Panc1 (cell line): ENCODE data around the gene AAMP. TPM values are rescaled to one million over a fixed set of nuclear protein-coding genes. Genes with fewer than 3 reads are reported as not detected.

ENCODE experiments used
- ATAC-seq: fragments of 200-7000 bp; cut with Tn5 transposase; 2 replicates; pipeline ENCODE4 v1.9.1; 2020; ENCODE audit warnings: mild to moderate bottlenecking, moderate library complexity
- BruUV-seq: library from RNA; stranded (reverse); fragments of 400-500 nt; replicated peaks from 2 replicates; lab custom pipeline; 2021; lab: Mats Ljungman, UMichigan
- CTCF ChIA-PET: fragments of 300-600 bp; sonication (Branson Sonifier 250); formaldehyde crosslinking; loops from one replicate; lab custom pipeline; 2022; ENCODE audit warnings: antibody characterized with exemption; lab: Charles Lee
- POLR2A ChIA-PET: fragments of 300-600 bp; sonication (Branson Sonifier 250); formaldehyde crosslinking; loops from one replicate; lab custom pipeline; 2022; ENCODE audit warnings: antibody characterized with exemption; lab: Charles Lee
- DNase-seq: peaks from one replicate; pipeline ENCODE4 v3.0.0-alpha.2; 2010; ENCODE audit warnings: low read depth, low spot score
- H3K27ac ChIP-seq: 2 replicates; pipeline ENCODE4 v1.5.1; 2011; ENCODE audit warnings: mild to moderate bottlenecking, low read length, inconsistent platforms
- H3K27me3 ChIP-seq: fragments of 200-500 bp; sonication (Bioruptor generic); 2 replicates; pipeline ENCODE4 v1.6.0; 2014; ENCODE audit warnings: low read length, inconsistent platforms; ENCODE audit not compliant: control insufficient read depth, insufficient read depth
- H3K36me3 ChIP-seq: fragments of 200-500 bp; sonication (Bioruptor generic); 2 replicates; pipeline ENCODE4 v1.5.1; 2014; ENCODE audit warnings: inconsistent platforms, mild to moderate bottlenecking, low read length, moderate library complexity; ENCODE audit not compliant: control insufficient read depth, insufficient read depth
- H3K4me1 ChIP-seq: 2 replicates; pipeline ENCODE4 v1.5.1; 2011; ENCODE audit warnings: inconsistent platforms, mild to moderate bottlenecking, low read length, moderate library complexity; ENCODE audit not compliant: control insufficient read depth, insufficient read depth
- H3K4me3 ChIP-seq, 2 experiments: 2 replicates each; pipeline ENCODE4 v1.5.1; 2011 to 2012; ENCODE audit warnings: low read depth in 2 of 2, low read length in 2 of 2, mild to moderate bottlenecking in 2 of 2, inconsistent platforms in 1 of 2, moderate library complexity in 1 of 2
- H3K9me3 ChIP-seq: fragments of 200-500 bp; sonication (Bioruptor generic); 2 replicates; pipeline ENCODE4 v1.5.1; 2014; ENCODE audit warnings: low read depth, mild to moderate bottlenecking, inconsistent platforms, low read length, moderate library complexity; ENCODE audit not compliant: control insufficient read depth, insufficient read depth
- POLR2AphosphoS5 ChIP-seq: IDR thresholded peaks from 2 replicates; pipeline ENCODE4 v1.6.1; 2012; ENCODE audit warnings: mild to moderate bottlenecking, low read depth, low read length, moderate library complexity
- SIN3A ChIP-seq: IDR thresholded peaks from 2 replicates; pipeline ENCODE4 v1.6.1; 2012; ENCODE audit warnings: low read depth, mild to moderate bottlenecking, low read length, moderate library complexity, borderline replicate concordance; ENCODE audit not compliant: insufficient read depth
- TCF7L2 ChIP-seq: IDR thresholded peaks from 2 replicates; pipeline ENCODE4 v1.6.1; 2011; ENCODE audit warnings: mild to moderate bottlenecking, low read depth, low read length, inconsistent platforms
- in situ Hi-C: cut with HindIII; loops from 2 replicates; pipeline ENCODE4 v1.10.0; 2016; ENCODE audit warnings: low sequenced_read_pairs, low pct_unique_long_range_greater_than_20kb
- intact Hi-C: fragments of 100-400 bp; cut with micrococcal nuclease; formaldehyde crosslinking; loops from one replicate; pipeline ENCODE4 v1.10.0; 2022; ENCODE audit not compliant: unreplicated experiment
- total RNA-seq: library from RNA; stranded (reverse); gene quantifications from one replicate; pipeline ENCODE4 v1.2.1, GENCODE V29; 2021; ENCODE audit not compliant: unreplicated experiment
- TF ChIP-seq, protein P1 (sequence below): fragments of 450-650 bp; IDR thresholded peaks from 2 replicates; pipeline ENCODE4 v1.5.1; 2017; ENCODE audit warnings: mild to moderate bottlenecking
- TF ChIP-seq, protein P2 (sequence below), 2 experiments: IDR thresholded peaks; 2 replicates each; pipeline ENCODE4 v1.6.1; 2011 to 2012; ENCODE audit warnings: low read depth in 2 of 2, control low read depth in 1 of 2, low read length in 1 of 2, mild to moderate bottlenecking in 1 of 2, moderate library complexity in 1 of 2; ENCODE audit not compliant: insufficient read depth in 1 of 2

AAMP gene
- total RNA-seq, 1 experiment from 2014 or later: 103 TPM

DNA sequence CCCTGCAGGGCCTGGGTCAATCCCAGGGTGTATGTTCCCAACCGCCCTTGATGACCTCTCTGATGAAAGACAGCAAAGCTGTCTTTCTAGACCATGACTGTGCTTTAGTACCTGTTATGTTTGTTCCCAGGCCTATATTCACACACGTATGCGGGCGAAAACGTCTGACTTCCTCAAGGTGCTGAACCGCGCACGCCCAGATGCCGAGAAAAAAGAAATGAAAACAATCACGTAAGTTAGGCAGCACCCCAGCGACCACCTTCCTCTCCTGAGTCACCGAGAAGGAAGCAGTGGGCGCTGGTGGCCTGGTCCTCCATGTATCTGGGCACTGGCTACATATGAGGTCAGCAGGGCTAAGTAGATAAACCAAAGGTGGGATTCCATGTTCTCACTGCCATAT lies 20.2 kb downstream of the AAMP start:
- BruUV-seq: no TSS peak
- ATAC-seq (no peak), DNase-seq (no peak)
- ChIA-PET POLR2A (no interaction called here), CTCF (no interaction called here)
- TF ChIP-seq TCF7L2: no peak
- TF ChIP-seq, protein P1, sequence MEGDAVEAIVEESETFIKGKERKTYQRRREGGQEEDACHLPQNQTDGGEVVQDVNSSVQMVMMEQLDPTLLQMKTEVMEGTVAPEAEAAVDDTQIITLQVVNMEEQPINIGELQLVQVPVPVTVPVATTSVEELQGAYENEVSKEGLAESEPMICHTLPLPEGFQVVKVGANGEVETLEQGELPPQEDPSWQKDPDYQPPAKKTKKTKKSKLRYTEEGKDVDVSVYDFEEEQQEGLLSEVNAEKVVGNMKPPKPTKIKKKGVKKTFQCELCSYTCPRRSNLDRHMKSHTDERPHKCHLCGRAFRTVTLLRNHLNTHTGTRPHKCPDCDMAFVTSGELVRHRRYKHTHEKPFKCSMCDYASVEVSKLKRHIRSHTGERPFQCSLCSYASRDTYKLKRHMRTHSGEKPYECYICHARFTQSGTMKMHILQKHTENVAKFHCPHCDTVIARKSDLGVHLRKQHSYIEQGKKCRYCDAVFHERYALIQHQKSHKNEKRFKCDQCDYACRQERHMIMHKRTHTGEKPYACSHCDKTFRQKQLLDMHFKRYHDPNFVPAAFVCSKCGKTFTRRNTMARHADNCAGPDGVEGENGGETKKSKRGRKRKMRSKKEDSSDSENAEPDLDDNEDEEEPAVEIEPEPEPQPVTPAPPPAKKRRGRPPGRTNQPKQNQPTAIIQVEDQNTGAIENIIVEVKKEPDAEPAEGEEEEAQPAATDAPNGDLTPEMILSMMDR: no peak
- Histone ChIP-seq H3K4me3 (no peak overlapping the region), H3K4me1 (no peaks in the 10 kb centered on the region), H3K9me3 (no peaks in the 10 kb centered on the region), H3K36me3 (peaks cover 40% of the 10 kb centered on the region), H3K27ac (no peak overlapping the region), H3K27me3 (no peaks in the 10 kb centered on the region)
- intact Hi-C loops (no loop called here), in situ Hi-C loops (no loop called here)

DNA sequence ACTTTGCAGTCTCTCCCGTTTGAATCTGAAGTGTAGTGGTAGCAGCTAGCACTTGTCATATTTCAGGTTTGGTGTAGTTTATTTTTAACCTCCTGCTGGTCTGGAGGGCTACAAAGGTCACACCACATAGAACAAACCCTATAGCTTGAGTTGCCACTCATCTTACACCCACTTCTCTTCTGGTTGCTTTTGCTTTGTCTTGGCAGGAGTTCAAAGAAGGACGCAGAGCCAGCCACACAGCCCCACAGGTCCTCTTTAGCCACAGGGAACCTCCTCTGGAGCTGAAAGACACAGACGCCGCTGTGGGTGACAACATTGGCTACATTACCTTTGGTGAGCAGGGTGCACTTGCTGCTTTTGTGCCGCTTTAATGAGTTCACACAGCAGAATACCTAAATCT lies 24.7 kb downstream of the AAMP start:
- Histone ChIP-seq H3K36me3 (peaks cover 54% of the 10 kb centered on the region), H3K4me1 (no peaks in the 10 kb centered on the region), H3K9me3 (no peaks in the 10 kb centered on the region), H3K27ac (no peak overlapping the region), H3K27me3 (no peaks in the 10 kb centered on the region), H3K4me3 (no peak overlapping the region)
- intact Hi-C loops: no loop called here
- no TSS peak for BruUV-seq
- DNase-seq (no peak), ATAC-seq (no peak)
- TF ChIP-seq, protein P1: no peak
- TF ChIP-seq POLR2AphosphoS5 (no peak), SIN3A (no peak), TCF7L2 (no peak)
- TF ChIP-seq, protein P2, sequence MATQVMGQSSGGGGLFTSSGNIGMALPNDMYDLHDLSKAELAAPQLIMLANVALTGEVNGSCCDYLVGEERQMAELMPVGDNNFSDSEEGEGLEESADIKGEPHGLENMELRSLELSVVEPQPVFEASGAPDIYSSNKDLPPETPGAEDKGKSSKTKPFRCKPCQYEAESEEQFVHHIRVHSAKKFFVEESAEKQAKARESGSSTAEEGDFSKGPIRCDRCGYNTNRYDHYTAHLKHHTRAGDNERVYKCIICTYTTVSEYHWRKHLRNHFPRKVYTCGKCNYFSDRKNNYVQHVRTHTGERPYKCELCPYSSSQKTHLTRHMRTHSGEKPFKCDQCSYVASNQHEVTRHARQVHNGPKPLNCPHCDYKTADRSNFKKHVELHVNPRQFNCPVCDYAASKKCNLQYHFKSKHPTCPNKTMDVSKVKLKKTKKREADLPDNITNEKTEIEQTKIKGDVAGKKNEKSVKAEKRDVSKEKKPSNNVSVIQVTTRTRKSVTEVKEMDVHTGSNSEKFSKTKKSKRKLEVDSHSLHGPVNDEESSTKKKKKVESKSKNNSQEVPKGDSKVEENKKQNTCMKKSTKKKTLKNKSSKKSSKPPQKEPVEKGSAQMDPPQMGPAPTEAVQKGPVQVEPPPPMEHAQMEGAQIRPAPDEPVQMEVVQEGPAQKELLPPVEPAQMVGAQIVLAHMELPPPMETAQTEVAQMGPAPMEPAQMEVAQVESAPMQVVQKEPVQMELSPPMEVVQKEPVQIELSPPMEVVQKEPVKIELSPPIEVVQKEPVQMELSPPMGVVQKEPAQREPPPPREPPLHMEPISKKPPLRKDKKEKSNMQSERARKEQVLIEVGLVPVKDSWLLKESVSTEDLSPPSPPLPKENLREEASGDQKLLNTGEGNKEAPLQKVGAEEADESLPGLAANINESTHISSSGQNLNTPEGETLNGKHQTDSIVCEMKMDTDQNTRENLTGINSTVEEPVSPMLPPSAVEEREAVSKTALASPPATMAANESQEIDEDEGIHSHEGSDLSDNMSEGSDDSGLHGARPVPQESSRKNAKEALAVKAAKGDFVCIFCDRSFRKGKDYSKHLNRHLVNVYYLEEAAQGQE (IDR thresholded peaks at IDR 0.05; ENCODE audit: insufficient read depth in 1 of 2, low read depth in 2 of 2, low read length in 1 of 2): no peak
- ChIA-PET CTCF (no interaction called here), POLR2A (no interaction called here)
- in situ Hi-C loops: no loop called here
